HEK293T (cell line): Measurements from ENCODE around the gene NOL9.

ENCODE experiments used
- CTCF ChIA-PET: fragments of 350-600 bp; formaldehyde crosslinking; extraction: SDS; loops from one replicate; lab custom pipeline; 2021; ENCODE audit warnings: antibody characterized with exemption, inconsistent platforms; lab: Yijun Ruan, JAX
- POLR2A ChIA-PET: fragments of 350-600 bp; formaldehyde crosslinking; extraction: SDS; loops from one replicate; lab custom pipeline; 2020; ENCODE audit warnings: antibody characterized with exemption, inconsistent platforms; lab: Yijun Ruan, JAX
- DNase-seq: peaks from one replicate; pipeline ENCODE4 v3.0.0; 2012; ENCODE audit warnings: mixed read lengths; ENCODE audit errors: extremely low spot score
- ARNT ChIP-seq: fragments of 450-650 bp; IDR thresholded peaks from 2 replicates; pipeline ENCODE4 v1.6.1; 2017; ENCODE audit warnings: mild to moderate bottlenecking
- BHLHE40 ChIP-seq: fragments of 450-650 bp; IDR thresholded peaks from 2 replicates; pipeline ENCODE4 v1.6.1; 2016; ENCODE audit warnings: mild to moderate bottlenecking, moderate library complexity, borderline replicate concordance
- CTBP1 ChIP-seq: fragments of 450-650 bp; IDR thresholded peaks from 2 replicates; pipeline ENCODE4 v1.6.1; 2016; ENCODE audit warnings: borderline replicate concordance
- ELF4 ChIP-seq: fragments of 450-650 bp; IDR thresholded peaks from 2 replicates; pipeline ENCODE4 v1.6.1; 2017; ENCODE audit warnings: antibody characterized with exemption
- FOXA1 ChIP-seq: fragments of 450-650 bp; IDR thresholded peaks from 2 replicates; pipeline ENCODE4 v1.6.1; 2016; ENCODE audit warnings: mild to moderate bottlenecking
- FOXK2 ChIP-seq: fragments of 450-650 bp; IDR thresholded peaks from 2 replicates; pipeline ENCODE4 v1.6.1; 2016; ENCODE audit warnings: mild to moderate bottlenecking
- FOXM1 ChIP-seq: fragments of 450-650 bp; IDR thresholded peaks from 2 replicates; pipeline ENCODE4 v1.6.1; 2017; ENCODE audit warnings: mild to moderate bottlenecking, borderline replicate concordance
- HDGF ChIP-seq: fragments of 450-650 bp; IDR thresholded peaks from 2 replicates; pipeline ENCODE4 v1.6.1; 2017; ENCODE audit warnings: antibody characterized with exemption, borderline replicate concordance
- L3MBTL2 ChIP-seq: fragments of 450-650 bp; conservative IDR thresholded peaks from 2 replicates; pipeline ENCODE4 v1.6.1; 2016; ENCODE audit warnings: mild to moderate bottlenecking
- LEF1 ChIP-seq: fragments of 450-650 bp; IDR thresholded peaks from 2 replicates; pipeline ENCODE4 v1.6.1; 2017; ENCODE audit warnings: mild to moderate bottlenecking, borderline replicate concordance
- NFRKB ChIP-seq: fragments of 450-650 bp; IDR thresholded peaks from 2 replicates; pipeline ENCODE4 v1.6.1; 2016; ENCODE audit warnings: mild to moderate bottlenecking, moderate library complexity
- PKNOX1 ChIP-seq: fragments of 450-650 bp; IDR thresholded peaks from 2 replicates; pipeline ENCODE4 v1.6.1; 2016
- SP1 ChIP-seq: fragments of 450-650 bp; IDR thresholded peaks from 2 replicates; pipeline ENCODE4 v1.6.1; 2017
- SUZ12 ChIP-seq: fragments of 450-650 bp; IDR thresholded peaks from 2 replicates; pipeline ENCODE4 v1.6.1; 2016; ENCODE audit warnings: mild to moderate bottlenecking
- TARDBP ChIP-seq: fragments of 450-650 bp; IDR thresholded peaks from 2 replicates; pipeline ENCODE4 v1.6.1; 2016
- ZNF384 ChIP-seq: fragments of 450-650 bp; IDR thresholded peaks from 2 replicates; pipeline ENCODE4 v1.6.1; 2016

Gene NOL9

GRCh38 chr1:6591644-6592043 is 37.3 kb upstream of the NOL9 start:
- ChIA-PET CTCF (no interaction called here), POLR2A (interaction anchor here (0.6 to 2.7 kb wide), 3 partner anchors 12 to 39 kb away, joined by 3 to 8 read pairs (median 3); partner anchors contain the start of gene ZBTB48)
- no peak for DNase-seq
- TF ChIP-seq SUZ12 = no peak
- TF ChIP-seq ZNF384 = no peak
- TF ChIP-seq FOXK2 = no peak
- TF ChIP-seq ARNT = no peak
- no peak for TF ChIP-seq L3MBTL2
- TF ChIP-seq HDGF = no peak
- no peak for TF ChIP-seq LEF1

- ChIA-PET POLR2A (interaction anchor here (0.6 to 2.7 kb wide), 3 partner anchors 12 to 39 kb away, joined by 3 to 8 read pairs (median 3); partner anchors contain the start of gene ZBTB48), CTCF (interaction anchor here (0.7 kb wide), 1 partner anchor 76 kb away, joined by 3 read pairs; no protein-coding TSS in a partner anchor)
- TF ChIP-seq ELF4 = no peak
- no peak for TF ChIP-seq ARNT
- TF ChIP-seq HDGF = no peak
- TF ChIP-seq LEF1 = no peak
- no peak for TF ChIP-seq FOXM1
- TF ChIP-seq PKNOX1 = no peak
- TF ChIP-seq TARDBP = no peak
- no peak for TF ChIP-seq L3MBTL2
- no peak for TF ChIP-seq BHLHE40
- TF ChIP-seq SUZ12 = no peak
- no peak for TF ChIP-seq SP1
Observed at GRCh38 chr1:6591222-6591621, 36.9 kb upstream of the NOL9 start.

GRCh38 chr1:6590046-6590445 is 35.7 kb upstream of the NOL9 start:
- TF ChIP-seq BHLHE40 = no peak
- TF ChIP-seq SP1 = no peak
- TF ChIP-seq CTBP1 = no peak
- no peak for TF ChIP-seq L3MBTL2
- TF ChIP-seq FOXA1 = no peak
- TF ChIP-seq FOXM1 = no peak
- no peak for TF ChIP-seq TARDBP
- no peak for TF ChIP-seq FOXK2
- TF ChIP-seq HDGF = no peak
- no peak for TF ChIP-seq SUZ12
- no peak for TF ChIP-seq ZNF384
- no peak for DNase-seq
- ChIA-PET POLR2A (interaction anchor here (0.9 to 2.4 kb wide), 2 partner anchors 10 kb away, joined by 3 to 12 read pairs; partner anchors contain the start of gene ZBTB48), CTCF (no interaction called here)

More at GRCh38 chr1:6591222-6591621, 36.9 kb upstream of the NOL9 start:
- no peak for DNase-seq

- ChIA-PET CTCF (no interaction called here), POLR2A (interaction anchor here (0.9 to 2.4 kb wide), 2 partner anchors 9 to 11 kb away, joined by 3 to 12 read pairs; partner anchors contain the start of gene ZBTB48)
- DNase-seq = no peak
- TF ChIP-seq BHLHE40 = no peak
Observed at GRCh38 chr1:6588893-6589520, 34.7 kb upstream of the NOL9 start.

- POLR2A ChIA-PET = interaction anchor here (1.5 to 2.4 kb wide), 3 partner anchors 9 to 15 kb away, joined by 4 to 12 read pairs (median 11); partner anchors contain the start of genes KLHL21 and ZBTB48
- no peak for DNase-seq
- TF ChIP-seq SP1 = no peak
- TF ChIP-seq NFRKB = no peak
- TF ChIP-seq FOXA1 = no peak
- TF ChIP-seq L3MBTL2 = no peak
- no peak for TF ChIP-seq FOXK2
- TF ChIP-seq ZNF384 = no peak
- no peak for TF ChIP-seq BHLHE40
- TF ChIP-seq ARNT = no peak
- TF ChIP-seq ELF4 = no peak
- TF ChIP-seq CTBP1 = no peak
- TF ChIP-seq HDGF = no peak
- TF ChIP-seq TARDBP = no peak
- no peak for TF ChIP-seq FOXM1
- CTCF ChIA-PET = no interaction called here
Observed at GRCh38 chr1:6588128-6588892, 34.0 kb upstream of the NOL9 start.

- ChIA-PET CTCF (no interaction called here), POLR2A (interaction anchor here (1.5 to 2.4 kb wide), 3 partner anchors 8 to 16 kb away, joined by 4 to 12 read pairs (median 11); partner anchors contain the start of genes KLHL21 and ZBTB48)
- DNase-seq = no peak
- no peak for TF ChIP-seq BHLHE40
- no peak for TF ChIP-seq ZNF384
- TF ChIP-seq FOXM1 = no peak
- no peak for TF ChIP-seq CTBP1
- TF ChIP-seq ARNT = no peak
- TF ChIP-seq LEF1 = no peak
- TF ChIP-seq NFRKB = no peak
- no peak for TF ChIP-seq SUZ12
- no peak for TF ChIP-seq ELF4
- no peak for TF ChIP-seq PKNOX1
- no peak for TF ChIP-seq FOXK2
- TF ChIP-seq TARDBP = no peak
- TF ChIP-seq L3MBTL2 = no peak
- no peak for TF ChIP-seq HDGF
- TF ChIP-seq SP1 = no peak
- TF ChIP-seq FOXA1 = no peak
Observed at GRCh38 chr1:6587261-6588005, 33.1 kb upstream of the NOL9 start.
